Measurements from ENCODE around the gene LRRC56. TPM values are rescaled to one million over a fixed set of nuclear protein-coding genes. Genes with fewer than 3 reads are reported as not detected.
"Not testable (repeated sequence)": the region's sequence is repeated elsewhere in the genome, so short reads cannot be mapped to it uniquely, and the experiment has no call there.

The LRRC56 gene
- polyA plus RNA-seq, 1 donor (not counting 4 experiments of a cell fraction or from before 2014, with no cell fraction given): 0.28 TPM

DNA sequence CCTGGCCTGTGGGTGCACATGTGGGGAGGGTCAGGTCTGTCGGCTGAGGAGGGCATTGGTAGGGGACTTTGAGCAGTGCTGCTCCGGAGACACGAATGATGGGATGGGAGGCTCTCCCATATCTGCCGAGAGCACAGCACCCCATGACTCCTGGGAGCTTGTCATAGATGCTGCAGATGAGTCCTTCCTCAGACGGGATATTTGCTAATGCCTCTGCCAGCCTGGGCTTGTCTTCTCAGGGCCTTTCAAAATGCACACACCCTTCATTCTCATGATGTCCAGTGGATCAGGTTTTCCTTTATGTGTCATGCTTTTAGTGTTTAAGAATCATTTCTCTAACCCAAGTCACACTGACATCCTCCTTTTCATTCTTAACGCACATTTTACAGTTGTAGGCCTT is 22.2 kb upstream of the LRRC56 start:
- Histone ChIP-seq H3K4me2 (ENCODE audit: control insufficient read depth, extremely low read depth, insufficient read depth, low read depth, low read length) (peak overlapping the region; percentile 45), H4K20me1 (ENCODE audit: control insufficient read depth, extremely low read depth, insufficient read depth, low read length) (no peaks in the 10 kb centered on the region), H3K4me1 (ENCODE audit: control insufficient read depth, extremely low read depth, insufficient read depth, low read length) (peaks cover 20% of the 10 kb centered on the region), H3K27ac (ENCODE audit: control insufficient read depth, insufficient read depth, low read length) (peak overlapping the region; percentile 90), H3K9ac (ENCODE audit: control insufficient read depth, extremely low read depth, insufficient read depth, low read length) (peak overlapping the region; percentile 60), H3K9me1 (ENCODE audit: control insufficient read depth, extremely low read depth, insufficient read depth, low read length) (no peaks in the 10 kb centered on the region), H3K36me3 (ENCODE audit: control insufficient read depth in 2 of 2, extremely low read depth in 1 of 2, insufficient read depth in 2 of 2, low read length in 2 of 2) (peaks cover 4 to 5% of the 10 kb centered on the region in 2 experiments), H3K79me2 (ENCODE audit: control insufficient read depth, insufficient read depth, low read length) (no peaks in the 10 kb centered on the region), H3K4me3 (ENCODE audit: control insufficient read depth in 2 of 3, extremely low read depth in 1 of 3, insufficient read depth in 2 of 3, low read depth in 1 of 3, low read length in 3 of 3) (no peak overlapping the region), H3K9me3 (ENCODE audit: control insufficient read depth, low read depth, low read length) (peaks cover 3% of the 10 kb centered on the region), H3K27me3 (ENCODE audit: control insufficient read depth, extremely low read depth, insufficient read depth, low read length) (no peaks in the 10 kb centered on the region), H2AFZ (ENCODE audit: control insufficient read depth, low read length) (peak overlapping the region; percentile 69)
- peak; percentile 79 for DNase-seq (ENCODE audit: low read depth, low spot score)
- TF ChIP-seq EZH2 (IDR thresholded peaks at IDR 0.05; ENCODE audit: low read length): no peak
- TF ChIP-seq, protein P1, sequence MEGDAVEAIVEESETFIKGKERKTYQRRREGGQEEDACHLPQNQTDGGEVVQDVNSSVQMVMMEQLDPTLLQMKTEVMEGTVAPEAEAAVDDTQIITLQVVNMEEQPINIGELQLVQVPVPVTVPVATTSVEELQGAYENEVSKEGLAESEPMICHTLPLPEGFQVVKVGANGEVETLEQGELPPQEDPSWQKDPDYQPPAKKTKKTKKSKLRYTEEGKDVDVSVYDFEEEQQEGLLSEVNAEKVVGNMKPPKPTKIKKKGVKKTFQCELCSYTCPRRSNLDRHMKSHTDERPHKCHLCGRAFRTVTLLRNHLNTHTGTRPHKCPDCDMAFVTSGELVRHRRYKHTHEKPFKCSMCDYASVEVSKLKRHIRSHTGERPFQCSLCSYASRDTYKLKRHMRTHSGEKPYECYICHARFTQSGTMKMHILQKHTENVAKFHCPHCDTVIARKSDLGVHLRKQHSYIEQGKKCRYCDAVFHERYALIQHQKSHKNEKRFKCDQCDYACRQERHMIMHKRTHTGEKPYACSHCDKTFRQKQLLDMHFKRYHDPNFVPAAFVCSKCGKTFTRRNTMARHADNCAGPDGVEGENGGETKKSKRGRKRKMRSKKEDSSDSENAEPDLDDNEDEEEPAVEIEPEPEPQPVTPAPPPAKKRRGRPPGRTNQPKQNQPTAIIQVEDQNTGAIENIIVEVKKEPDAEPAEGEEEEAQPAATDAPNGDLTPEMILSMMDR (optimal IDR thresholded peaks at IDR 0.05 in 1 of 3, IDR thresholded peaks at IDR 0.05 in 1 of 3, conservative IDR thresholded peaks at IDR 0.05 in 1 of 3; ENCODE audit: extremely low read depth in 1 of 3, insufficient read depth in 2 of 3, low read length in 3 of 3): no peak
- dilution Hi-C loops (cut with MboI; ENCODE audit: extremely low pct_ligation_motif_present, low sequenced_read_pairs): no loop called here
- FAIRE-seq: peak; percentile 99

DNA sequence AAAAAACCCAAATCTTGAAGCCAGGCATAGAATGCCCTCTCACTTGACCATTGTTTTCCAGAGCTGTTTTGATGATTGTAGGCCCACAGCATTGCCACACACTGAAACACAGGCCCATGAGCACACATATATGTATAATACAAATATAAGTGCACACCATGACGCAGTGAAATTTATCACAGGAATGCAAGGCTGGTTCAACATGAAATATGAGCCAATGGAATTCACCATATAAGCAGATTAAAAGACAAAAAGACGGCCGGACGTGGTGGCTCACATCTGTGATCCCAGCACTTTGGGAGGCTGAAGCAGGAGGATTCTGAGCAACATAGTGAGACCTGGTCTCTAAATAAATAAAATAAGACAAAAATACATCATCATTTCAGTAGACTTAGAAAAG is 20.9 kb upstream of the LRRC56 start:
- no peak for TF ChIP-seq EZH2 (IDR thresholded peaks at IDR 0.05; ENCODE audit: low read length)
- TF ChIP-seq, protein P1 (optimal IDR thresholded peaks at IDR 0.05 in 1 of 3, IDR thresholded peaks at IDR 0.05 in 1 of 3, conservative IDR thresholded peaks at IDR 0.05 in 1 of 3; ENCODE audit: extremely low read depth in 1 of 3, insufficient read depth in 2 of 3, low read length in 3 of 3): no peak
- no peak overlapping the region for H2AFZ ChIP-seq (ENCODE audit: control insufficient read depth, low read length)
- dilution Hi-C loops (cut with MboI; ENCODE audit: extremely low pct_ligation_motif_present, low sequenced_read_pairs): no loop called here
- DNase-seq (ENCODE audit: low read depth, low spot score) (no peak), FAIRE-seq (no peak)
- no peak overlapping the region for H3K4me3 ChIP-seq (ENCODE audit: control insufficient read depth in 2 of 3, extremely low read depth in 1 of 3, insufficient read depth in 2 of 3, low read depth in 1 of 3, low read length in 3 of 3)
- peak overlapping the region; percentile 90 for H3K27ac ChIP-seq (ENCODE audit: control insufficient read depth, insufficient read depth, low read length)
- H4K20me1 ChIP-seq (ENCODE audit: control insufficient read depth, extremely low read depth, insufficient read depth, low read length): no peaks in the 10 kb centered on the region
- H3K36me3 ChIP-seq (ENCODE audit: control insufficient read depth in 2 of 2, extremely low read depth in 1 of 2, insufficient read depth in 2 of 2, low read length in 2 of 2): peaks cover 2 to 5% of the 10 kb centered on the region in 2 experiments
- H3K27me3 ChIP-seq (ENCODE audit: control insufficient read depth, extremely low read depth, insufficient read depth, low read length): no peaks in the 10 kb centered on the region
- H3K9ac ChIP-seq (ENCODE audit: control insufficient read depth, extremely low read depth, insufficient read depth, low read length): no peak overlapping the region
- peaks cover 3% of the 10 kb centered on the region for H3K9me3 ChIP-seq (ENCODE audit: control insufficient read depth, low read depth, low read length)
- H3K9me1 ChIP-seq (ENCODE audit: control insufficient read depth, extremely low read depth, insufficient read depth, low read length): no peaks in the 10 kb centered on the region
- no peaks in the 10 kb centered on the region for H3K79me2 ChIP-seq (ENCODE audit: control insufficient read depth, insufficient read depth, low read length)
- H3K4me2 ChIP-seq (ENCODE audit: control insufficient read depth, extremely low read depth, insufficient read depth, low read depth, low read length): no peak overlapping the region
- peaks cover 20% of the 10 kb centered on the region for H3K4me1 ChIP-seq (ENCODE audit: control insufficient read depth, extremely low read depth, insufficient read depth, low read length)

DNA sequence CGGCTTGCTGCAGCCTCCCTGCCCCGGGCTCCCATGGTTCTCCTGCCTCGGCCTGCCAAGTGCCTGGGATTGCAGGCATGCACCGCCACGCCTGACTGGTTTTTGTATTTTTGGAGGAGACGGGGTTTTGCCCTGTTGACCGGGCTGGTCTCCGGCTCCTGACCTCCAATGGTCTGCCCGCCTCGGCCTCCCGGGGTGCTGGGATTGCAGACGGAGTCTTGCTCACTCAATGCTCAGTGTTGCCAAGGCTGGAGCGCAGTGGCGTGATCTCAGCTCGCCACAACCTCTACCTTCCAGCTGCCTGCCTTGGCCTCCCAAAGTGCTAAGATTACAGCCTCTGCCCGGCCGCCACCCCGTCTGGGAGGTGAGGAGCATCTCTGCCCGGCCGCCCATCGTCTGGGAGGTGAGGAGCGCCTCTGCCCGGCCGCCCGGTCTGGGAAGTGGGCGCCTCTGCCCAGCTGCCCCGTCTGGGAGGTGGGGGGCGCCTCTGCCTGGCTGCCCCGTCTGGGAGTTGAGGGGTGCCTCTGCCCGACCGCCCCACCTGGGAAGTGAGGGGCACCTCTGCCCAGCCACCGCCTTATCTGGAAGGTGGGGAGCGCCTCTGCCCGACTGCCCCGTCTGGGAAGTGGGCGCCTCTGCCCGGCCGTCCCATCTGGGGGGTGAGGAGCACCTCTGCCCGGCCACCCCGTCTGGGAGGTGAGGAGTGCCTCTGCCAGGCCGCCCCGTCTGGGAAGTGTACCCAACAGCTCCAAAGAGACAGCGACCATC is 20.2 kb upstream of the LRRC56 start:
- H3K36me3 ChIP-seq (ENCODE audit: control insufficient read depth in 2 of 2, extremely low read depth in 1 of 2, insufficient read depth in 2 of 2, low read length in 2 of 2); FAIRE-seq; H2AFZ ChIP-seq (ENCODE audit: control insufficient read depth, low read length); H3K9me1 ChIP-seq (ENCODE audit: control insufficient read depth, extremely low read depth, insufficient read depth, low read length); H3K4me2 ChIP-seq (ENCODE audit: control insufficient read depth, extremely low read depth, insufficient read depth, low read depth, low read length); H3K9me3 ChIP-seq (ENCODE audit: control insufficient read depth, low read depth, low read length); H4K20me1 ChIP-seq (ENCODE audit: control insufficient read depth, extremely low read depth, insufficient read depth, low read length); H3K4me3 ChIP-seq (ENCODE audit: control insufficient read depth in 2 of 3, extremely low read depth in 1 of 3, insufficient read depth in 2 of 3, low read depth in 1 of 3, low read length in 3 of 3); H3K79me2 ChIP-seq (ENCODE audit: control insufficient read depth, insufficient read depth, low read length); H3K27ac ChIP-seq (ENCODE audit: control insufficient read depth, insufficient read depth, low read length); H3K27me3 ChIP-seq (ENCODE audit: control insufficient read depth, extremely low read depth, insufficient read depth, low read length); H3K9ac ChIP-seq (ENCODE audit: control insufficient read depth, extremely low read depth, insufficient read depth, low read length); dilution Hi-C loops (cut with MboI; ENCODE audit: extremely low pct_ligation_motif_present, low sequenced_read_pairs); DNase-seq (ENCODE audit: low read depth, low spot score): not testable (repeated sequence)
- peaks cover 20% of the 10 kb centered on the region for H3K4me1 ChIP-seq (ENCODE audit: control insufficient read depth, extremely low read depth, insufficient read depth, low read length)
